ENCODE results near the gene PPARG.

DNA sequence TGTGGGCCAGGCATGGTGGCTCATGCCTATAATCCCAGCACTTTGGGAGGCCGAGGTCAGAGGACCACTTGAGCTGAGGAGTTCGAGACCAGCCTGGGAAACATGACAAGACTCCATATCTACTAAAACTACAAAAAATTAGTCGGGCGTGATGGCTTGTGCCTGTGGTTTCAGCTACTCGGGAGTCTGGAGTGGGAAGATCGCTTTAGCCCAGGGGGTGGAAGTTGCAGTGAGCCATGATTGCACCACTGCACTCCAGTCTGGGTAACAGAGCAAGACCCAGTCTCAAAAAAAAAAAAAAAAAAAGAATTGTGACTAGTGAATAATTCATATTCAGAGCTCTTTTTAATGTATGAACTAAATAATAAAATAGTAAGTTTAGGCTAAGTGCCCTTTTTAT lies 107.6 kb downstream of the PPARG start:
- TF ChIP-seq, protein P1, sequence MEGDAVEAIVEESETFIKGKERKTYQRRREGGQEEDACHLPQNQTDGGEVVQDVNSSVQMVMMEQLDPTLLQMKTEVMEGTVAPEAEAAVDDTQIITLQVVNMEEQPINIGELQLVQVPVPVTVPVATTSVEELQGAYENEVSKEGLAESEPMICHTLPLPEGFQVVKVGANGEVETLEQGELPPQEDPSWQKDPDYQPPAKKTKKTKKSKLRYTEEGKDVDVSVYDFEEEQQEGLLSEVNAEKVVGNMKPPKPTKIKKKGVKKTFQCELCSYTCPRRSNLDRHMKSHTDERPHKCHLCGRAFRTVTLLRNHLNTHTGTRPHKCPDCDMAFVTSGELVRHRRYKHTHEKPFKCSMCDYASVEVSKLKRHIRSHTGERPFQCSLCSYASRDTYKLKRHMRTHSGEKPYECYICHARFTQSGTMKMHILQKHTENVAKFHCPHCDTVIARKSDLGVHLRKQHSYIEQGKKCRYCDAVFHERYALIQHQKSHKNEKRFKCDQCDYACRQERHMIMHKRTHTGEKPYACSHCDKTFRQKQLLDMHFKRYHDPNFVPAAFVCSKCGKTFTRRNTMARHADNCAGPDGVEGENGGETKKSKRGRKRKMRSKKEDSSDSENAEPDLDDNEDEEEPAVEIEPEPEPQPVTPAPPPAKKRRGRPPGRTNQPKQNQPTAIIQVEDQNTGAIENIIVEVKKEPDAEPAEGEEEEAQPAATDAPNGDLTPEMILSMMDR (IDR thresholded peaks at IDR 0.05) = no peak
- TF ChIP-seq POLR2A (IDR thresholded peaks at IDR 0.05) = no peak
